Measurements from ENCODE around the gene ANKRD28.

DNA sequence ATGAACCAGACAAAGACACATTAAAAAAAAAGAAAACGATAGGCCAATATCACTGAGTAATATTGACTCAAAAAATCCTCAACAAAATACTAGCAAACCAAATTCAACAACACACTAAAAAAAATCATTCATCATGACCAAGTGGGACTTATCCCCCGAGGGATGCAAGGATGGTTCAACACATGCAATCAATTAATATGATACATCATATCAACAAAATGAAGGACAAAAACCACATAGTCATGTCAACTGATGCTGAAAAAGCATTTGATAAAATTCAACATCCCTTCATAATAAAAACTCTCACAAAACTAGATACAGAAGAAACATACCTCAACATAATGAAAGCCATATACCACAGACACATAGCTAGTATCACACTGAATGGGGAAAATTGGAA lies 41.8 kb upstream of the ANKRD28 start:
- TF ChIP-seq, protein P1, sequence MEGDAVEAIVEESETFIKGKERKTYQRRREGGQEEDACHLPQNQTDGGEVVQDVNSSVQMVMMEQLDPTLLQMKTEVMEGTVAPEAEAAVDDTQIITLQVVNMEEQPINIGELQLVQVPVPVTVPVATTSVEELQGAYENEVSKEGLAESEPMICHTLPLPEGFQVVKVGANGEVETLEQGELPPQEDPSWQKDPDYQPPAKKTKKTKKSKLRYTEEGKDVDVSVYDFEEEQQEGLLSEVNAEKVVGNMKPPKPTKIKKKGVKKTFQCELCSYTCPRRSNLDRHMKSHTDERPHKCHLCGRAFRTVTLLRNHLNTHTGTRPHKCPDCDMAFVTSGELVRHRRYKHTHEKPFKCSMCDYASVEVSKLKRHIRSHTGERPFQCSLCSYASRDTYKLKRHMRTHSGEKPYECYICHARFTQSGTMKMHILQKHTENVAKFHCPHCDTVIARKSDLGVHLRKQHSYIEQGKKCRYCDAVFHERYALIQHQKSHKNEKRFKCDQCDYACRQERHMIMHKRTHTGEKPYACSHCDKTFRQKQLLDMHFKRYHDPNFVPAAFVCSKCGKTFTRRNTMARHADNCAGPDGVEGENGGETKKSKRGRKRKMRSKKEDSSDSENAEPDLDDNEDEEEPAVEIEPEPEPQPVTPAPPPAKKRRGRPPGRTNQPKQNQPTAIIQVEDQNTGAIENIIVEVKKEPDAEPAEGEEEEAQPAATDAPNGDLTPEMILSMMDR (IDR thresholded peaks at IDR 0.05), result no peak
- no peak for TF ChIP-seq POLR2A (IDR thresholded peaks at IDR 0.05)
